Glutamatergic neuron (in vitro differentiated cells): ENCODE measurements around the gene MPZL3. TPM values are rescaled to one million over a fixed set of nuclear protein-coding genes. Genes with fewer than 3 reads are reported as not detected.
"Not testable (repeated sequence)": the region's sequence is repeated elsewhere in the genome, so short reads cannot be mapped to it uniquely, and the experiment has no call there.

ENCODE experiments used
- DNase-seq: peaks from one replicate; pipeline ENCODE4 v3.0.0; 2022
- H3K27ac Mint-ChIP-seq: one replicate; pipeline ENCODE4 v1.8.0; 2020; ENCODE audit warnings: mild to moderate bottlenecking, mixed read lengths, inconsistent platforms; ENCODE audit not compliant: unreplicated experiment
- H3K27me3 Mint-ChIP-seq: one replicate; pipeline ENCODE4 v1.8.0; 2020; ENCODE audit warnings: mild to moderate bottlenecking, moderate library complexity, mixed read lengths, inconsistent platforms; ENCODE audit not compliant: unreplicated experiment
- H3K36me3 Mint-ChIP-seq: one replicate; pipeline ENCODE4 v1.8.0; 2020; ENCODE audit warnings: mild to moderate bottlenecking, mixed read lengths, inconsistent platforms; ENCODE audit not compliant: unreplicated experiment
- H3K4me1 Mint-ChIP-seq: one replicate; pipeline ENCODE4 v1.8.0; 2020; ENCODE audit warnings: mild to moderate bottlenecking, low read depth, mixed read lengths, inconsistent platforms; ENCODE audit not compliant: unreplicated experiment
- H3K4me3 Mint-ChIP-seq: one replicate; pipeline ENCODE4 v1.8.0; 2020; ENCODE audit warnings: mild to moderate bottlenecking, mixed read lengths, inconsistent platforms; ENCODE audit not compliant: unreplicated experiment
- H3K9me3 Mint-ChIP-seq: one replicate; pipeline ENCODE4 v1.8.0; 2020; ENCODE audit warnings: mild to moderate bottlenecking, moderate library complexity, mixed read lengths, inconsistent platforms; ENCODE audit not compliant: unreplicated experiment
- CTCF ChIP-seq: fragments of 200-600 bp; sonication (generic); IDR thresholded peaks from one replicate; pipeline ENCODE4 v1.5.0; 2021; ENCODE audit not compliant: partially characterized antibody, unreplicated experiment
- total RNA-seq: library from RNA; stranded (reverse); fragmentation: NEBNext Ultra II Directional; extraction: Animal tissue kit (Norgen Biotek cat#: 25700); gene quantifications from one replicate; pipeline ENCODE4 v1.2.1, GENCODE V29; 2021; ENCODE audit not compliant: unreplicated experiment

MPZL3 gene
- total RNA-seq, 1 donor from 2014 or later: 0.54 TPM

- no peak for TF ChIP-seq CTCF
- H3K36me3 Mint-ChIP-seq: peaks cover 5% of the 10 kb centered on the region
- H3K27ac Mint-ChIP-seq: no peak overlapping the region
- peaks cover 5% of the 10 kb centered on the region for H3K4me1 Mint-ChIP-seq
- H3K4me3 Mint-ChIP-seq: no peak overlapping the region
- no peak for DNase-seq
- peaks cover 2% of the 10 kb centered on the region for H3K9me3 Mint-ChIP-seq
- H3K27me3 Mint-ChIP-seq: peaks cover 4% of the 10 kb centered on the region
These were observed 67.2 kb downstream of the MPZL3 start for GRCh38 chr11:118184784-118185579.

DNA sequence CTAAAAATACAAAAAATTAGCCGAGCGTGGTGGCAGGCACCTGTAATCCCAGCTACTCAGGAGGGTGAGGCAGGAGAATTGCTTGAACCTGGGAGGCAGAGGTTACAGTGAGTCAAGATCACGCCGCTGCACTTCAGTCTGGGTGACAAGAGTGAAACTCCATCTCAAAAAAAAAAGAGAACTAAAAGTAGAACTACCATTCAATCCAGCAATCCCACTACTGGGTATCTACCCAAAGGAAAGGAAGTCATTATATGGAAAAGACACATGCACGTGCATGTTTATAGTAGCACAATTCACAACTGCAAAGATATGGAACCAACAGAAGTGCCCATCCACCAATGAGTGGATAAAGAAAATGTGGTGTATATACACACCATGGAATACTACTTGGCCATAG lies 68.5 kb downstream of the MPZL3 start:
- H3K27ac Mint-ChIP-seq, H3K4me1 Mint-ChIP-seq, H3K9me3 Mint-ChIP-seq, H3K27me3 Mint-ChIP-seq, DNase-seq, H3K36me3 Mint-ChIP-seq: not testable (repeated sequence)
- peak overlapping the region; percentile 35 for H3K4me3 Mint-ChIP-seq

- no peak overlapping the region for H3K27ac Mint-ChIP-seq
- no peak for TF ChIP-seq CTCF
These were observed 71.9 kb downstream of the MPZL3 start for GRCh38 chr11:118180300-118180703.

GRCh38 chr11:118176778-118177134 lies 75.4 kb downstream of the MPZL3 start:
- no peaks in the 10 kb centered on the region for H3K36me3 Mint-ChIP-seq

More at GRCh38 chr11:118180300-118180703, 71.9 kb downstream of the MPZL3 start:
- peaks cover 8% of the 10 kb centered on the region for H3K27me3 Mint-ChIP-seq
- H3K4me3 Mint-ChIP-seq: peak overlapping the region; percentile 19
- peaks cover 16% of the 10 kb centered on the region for H3K4me1 Mint-ChIP-seq
- H3K9me3 Mint-ChIP-seq: peaks cover 2% of the 10 kb centered on the region
- H3K36me3 Mint-ChIP-seq: peaks cover 5% of the 10 kb centered on the region
- peak; percentile 65 for DNase-seq

More at GRCh38 chr11:118176778-118177134, 75.4 kb downstream of the MPZL3 start:
- H3K4me3 Mint-ChIP-seq: no peak overlapping the region
- DNase-seq: no peak
- peaks cover 16% of the 10 kb centered on the region for H3K4me1 Mint-ChIP-seq
- H3K27ac Mint-ChIP-seq: no peak overlapping the region
- peaks cover 6% of the 10 kb centered on the region for H3K27me3 Mint-ChIP-seq
- no peak for TF ChIP-seq CTCF
- H3K9me3 Mint-ChIP-seq: peaks cover 3% of the 10 kb centered on the region

Other genes starting within 250 kb of the MPZL3 start
- not detected for gene TMPRSS4, start 175.3 kb downstream of the MPZL3 start, total RNA-seq
- gene SMIM35, start 165.4 kb downstream of the MPZL3 start, total RNA-seq: not detected
- 2.9 TPM for gene SCN4B, start 99.5 kb downstream of the MPZL3 start, total RNA-seq
- 0.39 TPM for gene SCN2B, start 75.7 kb downstream of the MPZL3 start, total RNA-seq
- not detected for gene JAML, start 27.4 kb downstream of the MPZL3 start, total RNA-seq
- gene MPZL2, start 11.9 kb upstream of the MPZL3 start, total RNA-seq: not detected
- gene CD3E, start 52.4 kb upstream of the MPZL3 start, total RNA-seq: not detected
- gene CD3D, start 90.3 kb upstream of the MPZL3 start, total RNA-seq: not detected
- gene CD3G, start 92.0 kb upstream of the MPZL3 start, total RNA-seq: 0.39 TPM
- 44.0 TPM for gene UBE4A, start 107.2 kb upstream of the MPZL3 start, total RNA-seq
- gene ATP5MG, start 149.2 kb upstream of the MPZL3 start, total RNA-seq: 140 TPM
- gene KMT2A, start 184.1 kb upstream of the MPZL3 start, total RNA-seq: 132 TPM